Breast epithelium (tissue), 3 donors: ENCODE results near the gene MZB1.

ENCODE experiments used
- POLR2A ChIP-seq: fragments of 450-650 bp; IDR thresholded peaks from one replicate; pipeline ENCODE4 v1.6.1; 2016; ENCODE audit warnings: antibody characterized with exemption, mild to moderate bottlenecking, moderate library complexity
- POLR2AphosphoS5 ChIP-seq, 3 donors: sonication (generic); formaldehyde crosslinking; IDR thresholded peaks; one replicate each; pipeline ENCODE4 v1.6.1; 2017; ENCODE audit warnings: antibody characterized with exemption in 3 of 3
- TF ChIP-seq, protein P1 (sequence below), 3 donors: fragments of 450-650 bp; IDR thresholded peaks; one replicate each; pipeline ENCODE4 v1.5.1; 2016 to 2017; ENCODE audit warnings: antibody characterized with exemption in 3 of 3, mild to moderate bottlenecking in 3 of 3, moderate library complexity in 3 of 3

DNA sequence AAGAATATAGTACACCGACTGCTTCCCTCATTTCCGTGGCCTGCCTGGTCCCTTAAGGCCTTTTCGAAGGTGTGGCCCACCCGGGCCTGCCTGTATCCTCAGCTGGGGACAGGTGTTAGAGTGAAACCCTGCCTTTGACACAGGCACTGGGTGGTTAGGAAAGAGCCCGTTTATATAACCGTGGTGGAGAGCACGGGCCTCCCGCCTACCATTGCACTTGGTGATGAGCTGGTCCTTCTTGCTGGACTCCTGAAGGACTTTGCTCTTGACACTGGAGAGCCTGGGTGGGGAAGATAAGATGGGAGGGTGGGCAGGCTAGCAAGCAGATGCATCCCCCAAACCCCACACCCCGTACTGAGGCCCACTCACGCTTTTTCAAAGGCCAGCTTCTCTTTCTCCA is 11.8 kb upstream of the MZB1 start:
- TF ChIP-seq, protein P1, sequence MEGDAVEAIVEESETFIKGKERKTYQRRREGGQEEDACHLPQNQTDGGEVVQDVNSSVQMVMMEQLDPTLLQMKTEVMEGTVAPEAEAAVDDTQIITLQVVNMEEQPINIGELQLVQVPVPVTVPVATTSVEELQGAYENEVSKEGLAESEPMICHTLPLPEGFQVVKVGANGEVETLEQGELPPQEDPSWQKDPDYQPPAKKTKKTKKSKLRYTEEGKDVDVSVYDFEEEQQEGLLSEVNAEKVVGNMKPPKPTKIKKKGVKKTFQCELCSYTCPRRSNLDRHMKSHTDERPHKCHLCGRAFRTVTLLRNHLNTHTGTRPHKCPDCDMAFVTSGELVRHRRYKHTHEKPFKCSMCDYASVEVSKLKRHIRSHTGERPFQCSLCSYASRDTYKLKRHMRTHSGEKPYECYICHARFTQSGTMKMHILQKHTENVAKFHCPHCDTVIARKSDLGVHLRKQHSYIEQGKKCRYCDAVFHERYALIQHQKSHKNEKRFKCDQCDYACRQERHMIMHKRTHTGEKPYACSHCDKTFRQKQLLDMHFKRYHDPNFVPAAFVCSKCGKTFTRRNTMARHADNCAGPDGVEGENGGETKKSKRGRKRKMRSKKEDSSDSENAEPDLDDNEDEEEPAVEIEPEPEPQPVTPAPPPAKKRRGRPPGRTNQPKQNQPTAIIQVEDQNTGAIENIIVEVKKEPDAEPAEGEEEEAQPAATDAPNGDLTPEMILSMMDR (IDR thresholded peaks at IDR 0.05) = no peak
- TF ChIP-seq POLR2A (no peak), POLR2AphosphoS5 (IDR thresholded peaks at IDR 0.05) (no peak)
